SK-N-SH treated with all-trans-retinoic acid at 6 μM for 48 hours (cell line): ENCODE results near the gene PHACTR3.

Experiments used
- ARNTL ChIP-seq: fragments of 450-650 bp; formaldehyde crosslinking; IDR thresholded peaks from 2 replicates; pipeline ENCODE4 v1.5.0; 2020; ENCODE audit warnings: low read depth, mild to moderate bottlenecking, moderate library complexity, borderline replicate concordance
- GLIS3 ChIP-seq: fragments of 250-450 bp; sonication (Bioruptor Pico); IDR thresholded peaks from 2 replicates; pipeline ENCODE4 v1.5.0; 2020; ENCODE audit warnings: mild to moderate bottlenecking, moderate library complexity
- ISL1 ChIP-seq: fragments of 250-450 bp; sonication (Bioruptor Pico); IDR thresholded peaks from 2 replicates; pipeline ENCODE4 v2.1.2; 2022; ENCODE audit warnings: mild to moderate bottlenecking, moderate library complexity
- OSR1 ChIP-seq: fragments of 250-450 bp; sonication (Bioruptor Pico); IDR thresholded peaks from 2 replicates; pipeline ENCODE4 v1.8.0; 2022; ENCODE audit warnings: moderate library complexity, mild to moderate bottlenecking, inconsistent platforms
- RARB ChIP-seq: fragments of 250-450 bp; sonication (Bioruptor Pico); IDR thresholded peaks from 2 replicates; pipeline ENCODE4 v1.8.0; 2021; ENCODE audit warnings: mild to moderate bottlenecking, moderate library complexity
- TCF4 ChIP-seq: fragments of 250-450 bp; sonication (Bioruptor Pico); IDR thresholded peaks from 2 replicates; pipeline ENCODE4 v1.8.0; 2021; ENCODE audit warnings: mild to moderate bottlenecking, moderate library complexity, borderline replicate concordance
- ZFP30 ChIP-seq: fragments of 450-650 bp; formaldehyde crosslinking; IDR thresholded peaks from 2 replicates; pipeline ENCODE4 v1.5.0; 2022; ENCODE audit warnings: mild to moderate bottlenecking, moderate library complexity
- ZNF70 ChIP-seq: fragments of 450-650 bp; formaldehyde crosslinking; IDR thresholded peaks from 2 replicates; pipeline ENCODE4 v1.5.0; 2020; ENCODE audit warnings: mild to moderate bottlenecking, moderate library complexity
- TF ChIP-seq, protein P1 (sequence below): fragments of 250-450 bp; sonication (Bioruptor Pico); IDR thresholded peaks from 2 replicates; pipeline ENCODE4 v1.5.1; 2021; ENCODE audit warnings: mild to moderate bottlenecking, moderate library complexity
- TF ChIP-seq, protein P2 (sequence below): fragments of 250-450 bp; sonication (Bioruptor Pico); IDR thresholded peaks from 2 replicates; pipeline ENCODE4 v1.8.0; 2020; ENCODE audit warnings: mild to moderate bottlenecking, moderate library complexity, borderline replicate concordance
- TF ChIP-seq, protein P3 (sequence below): fragments of 250-450 bp; sonication (Bioruptor Pico); IDR thresholded peaks from 2 replicates; pipeline ENCODE4 v1.5.1; 2020; ENCODE audit warnings: low read depth, mild to moderate bottlenecking, moderate library complexity
- TF ChIP-seq, protein P4 (sequence below): fragments of 250-450 bp; sonication (Bioruptor Pico); IDR thresholded peaks from 2 replicates; pipeline ENCODE4 v1.5.0; 2020; ENCODE audit warnings: mild to moderate bottlenecking, moderate library complexity

DNA sequence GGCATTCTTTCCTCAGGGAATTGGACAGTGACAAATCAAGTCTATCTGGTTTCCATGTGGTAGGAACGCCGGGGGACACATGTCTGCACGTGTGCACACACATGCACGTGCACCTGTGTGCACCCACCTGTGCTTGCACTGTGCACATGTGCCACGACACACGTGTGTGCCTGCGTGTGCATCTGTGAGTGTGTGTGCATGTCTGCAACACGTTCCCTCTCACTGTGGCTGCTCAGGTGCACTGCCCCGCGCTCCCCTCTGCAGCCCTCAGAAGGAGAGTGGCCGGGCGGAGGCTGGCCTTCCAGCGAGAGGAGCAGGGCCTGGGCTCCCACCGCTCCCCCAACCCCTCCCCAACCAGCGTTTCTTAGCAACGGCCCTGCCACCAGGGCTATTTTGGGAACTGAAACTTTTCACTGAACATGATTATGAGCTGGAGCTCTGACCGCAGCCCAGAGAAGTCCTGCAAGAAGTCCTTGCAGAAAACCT is 147.8 kb downstream of the PHACTR3 start:
- no peak for TF ChIP-seq GLIS3 (CRISPR knock-in tag)
- TF ChIP-seq, protein P1, sequence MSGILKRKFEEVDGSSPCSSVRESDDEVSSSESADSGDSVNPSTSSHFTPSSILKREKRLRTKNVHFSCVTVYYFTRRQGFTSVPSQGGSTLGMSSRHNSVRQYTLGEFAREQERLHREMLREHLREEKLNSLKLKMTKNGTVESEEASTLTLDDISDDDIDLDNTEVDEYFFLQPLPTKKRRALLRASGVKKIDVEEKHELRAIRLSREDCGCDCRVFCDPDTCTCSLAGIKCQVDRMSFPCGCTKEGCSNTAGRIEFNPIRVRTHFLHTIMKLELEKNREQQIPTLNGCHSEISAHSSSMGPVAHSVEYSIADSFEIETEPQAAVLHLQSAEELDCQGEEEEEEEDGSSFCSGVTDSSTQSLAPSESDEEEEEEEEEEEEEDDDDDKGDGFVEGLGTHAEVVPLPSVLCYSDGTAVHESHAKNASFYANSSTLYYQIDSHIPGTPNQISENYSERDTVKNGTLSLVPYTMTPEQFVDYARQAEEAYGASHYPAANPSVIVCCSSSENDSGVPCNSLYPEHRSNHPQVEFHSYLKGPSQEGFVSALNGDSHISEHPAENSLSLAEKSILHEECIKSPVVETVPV (CRISPR knock-in tag) = no peak
- TF ChIP-seq, protein P2, sequence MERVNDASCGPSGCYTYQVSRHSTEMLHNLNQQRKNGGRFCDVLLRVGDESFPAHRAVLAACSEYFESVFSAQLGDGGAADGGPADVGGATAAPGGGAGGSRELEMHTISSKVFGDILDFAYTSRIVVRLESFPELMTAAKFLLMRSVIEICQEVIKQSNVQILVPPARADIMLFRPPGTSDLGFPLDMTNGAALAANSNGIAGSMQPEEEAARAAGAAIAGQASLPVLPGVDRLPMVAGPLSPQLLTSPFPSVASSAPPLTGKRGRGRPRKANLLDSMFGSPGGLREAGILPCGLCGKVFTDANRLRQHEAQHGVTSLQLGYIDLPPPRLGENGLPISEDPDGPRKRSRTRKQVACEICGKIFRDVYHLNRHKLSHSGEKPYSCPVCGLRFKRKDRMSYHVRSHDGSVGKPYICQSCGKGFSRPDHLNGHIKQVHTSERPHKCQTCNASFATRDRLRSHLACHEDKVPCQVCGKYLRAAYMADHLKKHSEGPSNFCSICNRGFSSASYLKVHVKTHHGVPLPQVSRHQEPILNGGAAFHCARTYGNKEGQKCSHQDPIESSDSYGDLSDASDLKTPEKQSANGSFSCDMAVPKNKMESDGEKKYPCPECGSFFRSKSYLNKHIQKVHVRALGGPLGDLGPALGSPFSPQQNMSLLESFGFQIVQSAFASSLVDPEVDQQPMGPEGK (CRISPR knock-in tag) = no peak
- no peak for TF ChIP-seq ARNTL
- TF ChIP-seq, protein P3, sequence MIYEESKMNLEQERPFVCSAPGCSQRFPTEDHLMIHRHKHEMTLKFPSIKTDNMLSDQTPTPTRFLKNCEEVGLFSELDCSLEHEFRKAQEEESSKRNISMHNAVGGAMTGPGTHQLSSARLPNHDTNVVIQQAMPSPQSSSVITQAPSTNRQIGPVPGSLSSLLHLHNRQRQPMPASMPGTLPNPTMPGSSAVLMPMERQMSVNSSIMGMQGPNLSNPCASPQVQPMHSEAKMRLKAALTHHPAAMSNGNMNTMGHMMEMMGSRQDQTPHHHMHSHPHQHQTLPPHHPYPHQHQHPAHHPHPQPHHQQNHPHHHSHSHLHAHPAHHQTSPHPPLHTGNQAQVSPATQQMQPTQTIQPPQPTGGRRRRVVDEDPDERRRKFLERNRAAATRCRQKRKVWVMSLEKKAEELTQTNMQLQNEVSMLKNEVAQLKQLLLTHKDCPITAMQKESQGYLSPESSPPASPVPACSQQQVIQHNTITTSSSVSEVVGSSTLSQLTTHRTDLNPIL (CRISPR knock-in tag) = no peak
- no peak for TF ChIP-seq ZNF70 (CRISPR knock-in tag)
- TF ChIP-seq, protein P4, sequence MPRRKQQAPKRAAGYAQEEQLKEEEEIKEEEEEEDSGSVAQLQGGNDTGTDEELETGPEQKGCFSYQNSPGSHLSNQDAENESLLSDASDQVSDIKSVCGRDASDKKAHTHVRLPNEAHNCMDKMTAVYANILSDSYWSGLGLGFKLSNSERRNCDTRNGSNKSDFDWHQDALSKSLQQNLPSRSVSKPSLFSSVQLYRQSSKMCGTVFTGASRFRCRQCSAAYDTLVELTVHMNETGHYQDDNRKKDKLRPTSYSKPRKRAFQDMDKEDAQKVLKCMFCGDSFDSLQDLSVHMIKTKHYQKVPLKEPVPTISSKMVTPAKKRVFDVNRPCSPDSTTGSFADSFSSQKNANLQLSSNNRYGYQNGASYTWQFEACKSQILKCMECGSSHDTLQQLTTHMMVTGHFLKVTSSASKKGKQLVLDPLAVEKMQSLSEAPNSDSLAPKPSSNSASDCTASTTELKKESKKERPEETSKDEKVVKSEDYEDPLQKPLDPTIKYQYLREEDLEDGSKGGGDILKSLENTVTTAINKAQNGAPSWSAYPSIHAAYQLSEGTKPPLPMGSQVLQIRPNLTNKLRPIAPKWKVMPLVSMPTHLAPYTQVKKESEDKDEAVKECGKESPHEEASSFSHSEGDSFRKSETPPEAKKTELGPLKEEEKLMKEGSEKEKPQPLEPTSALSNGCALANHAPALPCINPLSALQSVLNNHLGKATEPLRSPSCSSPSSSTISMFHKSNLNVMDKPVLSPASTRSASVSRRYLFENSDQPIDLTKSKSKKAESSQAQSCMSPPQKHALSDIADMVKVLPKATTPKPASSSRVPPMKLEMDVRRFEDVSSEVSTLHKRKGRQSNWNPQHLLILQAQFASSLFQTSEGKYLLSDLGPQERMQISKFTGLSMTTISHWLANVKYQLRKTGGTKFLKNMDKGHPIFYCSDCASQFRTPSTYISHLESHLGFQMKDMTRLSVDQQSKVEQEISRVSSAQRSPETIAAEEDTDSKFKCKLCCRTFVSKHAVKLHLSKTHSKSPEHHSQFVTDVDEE (CRISPR knock-in tag) = no peak
- TF ChIP-seq ISL1 (CRISPR knock-in tag) = no peak
- TF ChIP-seq RARB (CRISPR knock-in tag) = no peak
- TF ChIP-seq ZFP30 = no peak
- TF ChIP-seq OSR1 = no peak
- no peak for TF ChIP-seq TCF4 (CRISPR knock-in tag)
